ENCODE results near the gene TARS1.

Gene TARS1

GRCh38 chr5:33441241-33442177 lies 744 bp downstream of the TARS1 start:
- peak; percentile 34 for DNase-seq

DNA sequence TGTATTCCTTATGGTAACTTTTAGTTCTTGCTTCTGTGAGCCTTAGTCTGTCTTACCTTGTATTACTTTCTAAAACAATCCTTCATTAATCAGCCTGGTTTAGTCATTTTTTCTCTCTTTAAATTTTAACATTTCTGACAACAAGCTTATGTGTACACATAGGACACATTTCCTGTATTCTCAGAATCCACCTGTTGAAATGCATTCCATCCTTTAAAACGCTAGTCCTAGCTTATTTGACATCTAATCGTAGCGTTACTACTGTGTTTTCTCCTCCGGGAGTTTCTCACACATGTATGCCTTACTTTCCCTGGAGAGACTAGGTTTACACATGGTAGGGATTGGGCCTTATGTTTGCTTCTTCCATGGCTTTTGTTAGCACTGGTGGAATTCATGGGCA lies 3.8 kb downstream of the TARS1 start:
- DNase-seq = no peak

- no peak for DNase-seq
Observed at GRCh38 chr5:33445798-33446197, 5.0 kb downstream of the TARS1 start.

DNA sequence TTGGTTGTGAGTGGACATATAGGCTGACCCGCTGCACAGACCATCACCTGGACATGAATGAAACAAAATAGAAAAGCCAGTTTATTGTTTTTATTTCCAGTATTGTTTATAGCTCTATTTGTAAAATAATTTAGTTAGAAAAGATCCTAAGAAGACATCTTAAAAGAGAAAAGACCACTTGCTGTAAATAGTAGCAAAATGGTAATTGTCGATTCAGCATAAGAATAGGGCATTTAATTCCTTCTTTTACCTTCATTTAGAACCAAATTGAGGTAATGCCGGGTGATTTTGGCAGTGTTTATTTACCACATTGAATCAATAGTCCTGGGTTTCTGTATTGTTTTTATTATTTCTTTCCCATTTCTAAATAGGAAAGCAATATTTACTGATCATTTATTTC lies 7.4 kb downstream of the TARS1 start:
- no peak for DNase-seq

GRCh38 chr5:33457126-33457525 lies 16.4 kb downstream of the TARS1 start:
- DNase-seq = no peak

DNA sequence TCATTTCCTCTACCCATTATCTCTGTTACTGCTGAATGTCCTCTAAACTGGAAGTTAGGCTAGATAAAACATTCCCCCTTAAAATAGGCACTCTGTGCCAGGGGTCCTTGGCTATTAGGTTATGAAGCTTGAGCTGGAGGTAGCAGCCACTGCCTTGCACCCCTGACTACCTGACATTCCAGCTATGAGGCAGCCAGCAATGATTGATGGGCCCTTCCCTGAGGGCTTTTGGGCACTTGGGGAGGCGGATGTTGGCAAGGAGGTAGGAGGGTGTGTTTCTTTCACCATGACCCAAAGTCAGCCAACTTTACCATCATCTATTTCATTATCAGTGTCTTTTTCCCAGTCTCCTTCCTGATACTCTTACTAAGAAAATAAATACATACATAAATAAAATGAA lies 17.1 kb downstream of the TARS1 start:
- DNase-seq = no peak

GRCh38 chr5:33460210-33460609 lies 19.4 kb downstream of the TARS1 start:
- no peak for DNase-seq

- DNase-seq = no peak
Observed at GRCh38 chr5:33462456-33462855, 21.7 kb downstream of the TARS1 start.

DNA sequence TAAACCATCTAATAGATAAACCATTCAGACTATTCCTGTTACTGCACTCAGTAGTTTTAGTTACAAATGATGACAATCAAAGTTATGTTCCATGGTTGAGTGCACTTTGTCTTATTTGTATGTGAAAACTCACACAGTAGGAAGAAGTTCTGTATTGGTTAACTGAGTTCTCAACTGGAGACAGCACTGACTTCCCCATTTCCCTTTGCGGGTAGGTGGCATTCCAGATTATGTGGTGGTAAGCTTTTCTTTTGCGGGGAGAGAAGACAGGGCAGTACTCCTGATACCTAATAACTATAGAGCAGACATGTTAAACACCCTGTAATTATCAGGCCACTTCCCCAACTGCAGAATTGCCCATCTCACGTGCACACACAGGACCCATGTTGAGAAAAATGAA lies 24.4 kb downstream of the TARS1 start:
- DNase-seq = no peak

DNA sequence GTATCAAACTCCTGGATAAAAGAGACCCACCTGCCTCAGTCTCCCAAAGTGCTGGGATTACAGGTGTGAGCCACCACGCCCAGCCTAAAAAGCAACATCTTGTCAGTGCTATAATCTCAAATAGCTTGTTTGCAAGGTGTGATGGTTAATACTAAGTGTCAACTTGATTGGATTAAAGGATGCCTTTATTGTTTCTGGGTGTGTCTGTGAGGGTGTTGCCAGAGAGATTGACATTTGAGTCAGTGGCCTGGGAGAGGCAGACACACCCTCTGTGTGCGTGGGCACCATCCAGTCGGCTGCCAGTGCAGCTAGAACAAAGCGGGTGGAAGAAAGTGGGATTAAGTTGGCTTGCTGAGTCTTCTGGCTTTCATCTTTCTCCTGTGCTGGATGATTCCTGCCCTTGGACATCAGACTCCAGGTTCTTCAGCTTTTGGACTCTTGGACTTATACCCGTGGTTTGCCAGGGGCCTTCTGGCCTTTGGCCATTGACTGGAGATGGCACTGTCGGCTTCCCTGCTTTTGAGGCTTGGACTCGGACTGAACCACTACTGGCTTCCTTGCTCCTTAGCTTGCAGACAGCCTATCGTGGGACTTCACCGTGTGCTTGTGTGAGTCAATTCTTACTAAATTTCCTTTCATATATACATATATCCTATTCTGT lies 28.1 kb downstream of the TARS1 start:
- no peak for DNase-seq

DNA sequence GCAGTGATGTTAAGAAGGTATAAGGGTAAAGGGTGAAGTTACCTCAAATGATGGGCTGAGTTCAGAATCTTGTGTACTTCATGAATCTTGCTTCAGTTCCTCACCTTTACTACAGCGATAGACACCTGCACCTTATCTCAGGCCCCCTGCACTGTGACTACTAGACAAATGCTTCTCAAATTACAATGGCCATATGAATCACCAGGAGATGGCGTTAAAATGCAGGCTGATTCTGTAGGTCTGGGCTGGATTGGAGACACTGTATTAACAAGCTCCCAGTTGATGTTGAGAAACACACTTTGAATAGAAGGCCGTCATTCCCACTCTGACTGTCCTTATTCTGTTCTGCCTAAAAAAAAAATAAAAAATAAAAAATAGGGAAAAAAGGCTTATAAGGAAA lies 29.8 kb downstream of the TARS1 start:
- no peak for DNase-seq

GRCh38 chr5:33472805-33473409 lies 32.1 kb downstream of the TARS1 start:
- DNase-seq = no peak

DNA sequence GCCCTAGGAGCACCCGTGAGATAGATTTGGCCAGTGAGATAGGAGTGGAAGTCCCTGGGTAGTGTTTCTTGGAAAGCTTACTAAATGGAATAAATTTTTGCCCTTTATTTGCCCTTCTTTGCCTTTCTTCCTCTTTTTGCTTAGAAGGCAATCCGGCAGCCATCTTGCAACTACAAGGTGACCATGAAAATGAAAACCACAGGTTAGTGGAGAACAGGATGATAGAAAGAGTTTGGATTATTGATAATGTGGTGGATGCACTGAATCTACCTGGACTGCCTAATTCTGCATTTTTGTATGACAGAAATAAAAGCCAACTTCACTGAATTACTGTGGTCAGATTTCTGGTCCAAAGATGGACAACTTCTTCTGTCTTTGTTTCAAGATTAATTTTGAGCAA lies 33.2 kb downstream of the TARS1 start:
- DNase-seq = no peak

DNA sequence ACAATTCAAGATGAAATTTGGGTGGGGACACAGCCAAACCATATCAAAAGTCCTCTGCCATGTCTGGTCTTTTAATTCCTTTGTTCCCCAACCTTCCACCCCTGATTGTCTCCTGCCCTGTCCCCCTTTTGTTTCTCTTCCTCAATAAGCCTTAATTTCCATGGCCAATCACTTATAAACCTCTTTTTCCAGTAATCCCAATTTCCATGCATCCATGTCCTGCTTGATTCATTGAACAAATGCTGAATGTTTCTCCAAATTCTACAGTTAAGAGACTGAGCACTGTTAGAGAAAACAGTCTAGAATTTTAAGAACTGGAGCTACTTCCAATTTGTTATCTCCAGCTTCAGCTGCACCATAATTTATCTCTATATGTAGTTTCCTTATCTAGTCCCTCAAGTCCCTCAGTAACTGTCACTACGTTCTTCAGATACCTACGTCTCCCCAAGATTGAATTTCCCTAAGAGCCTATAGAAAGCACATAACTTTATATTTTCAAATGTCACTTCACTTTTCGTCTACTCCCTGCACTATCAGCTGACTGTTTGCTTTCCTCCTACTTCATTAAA lies 34.2 kb downstream of the TARS1 start:
- no peak for DNase-seq

- no peak for DNase-seq
Observed at GRCh38 chr5:33475706-33476105, 34.9 kb downstream of the TARS1 start.

- no peak for DNase-seq
Observed at GRCh38 chr5:33476992-33477391, 36.2 kb downstream of the TARS1 start.

DNA sequence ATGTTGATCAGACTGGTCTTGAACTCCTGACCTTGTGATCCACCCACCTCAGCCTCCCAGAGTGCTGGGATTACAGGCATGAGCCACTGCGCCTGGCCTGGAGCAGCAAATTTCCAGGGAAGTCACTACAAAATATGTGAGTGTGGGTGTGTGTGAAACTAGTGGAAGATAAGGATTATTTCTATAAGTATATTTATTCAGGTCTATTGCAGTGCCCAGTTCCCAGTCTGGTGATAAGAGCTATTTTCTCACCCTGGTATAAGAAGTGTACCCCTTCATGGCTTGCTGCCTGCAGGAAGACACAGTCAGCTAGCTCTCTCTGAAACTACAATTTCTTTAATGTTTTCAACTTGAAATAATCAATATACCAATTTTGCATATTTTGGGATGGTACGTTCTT lies 37.1 kb downstream of the TARS1 start:
- DNase-seq = no peak

- DNase-seq = no peak
Observed at GRCh38 chr5:33479311-33479710, 38.5 kb downstream of the TARS1 start.

GRCh38 chr5:33480876-33481275 lies 40.1 kb downstream of the TARS1 start:
- no peak for DNase-seq

- no peak for DNase-seq
Observed at GRCh38 chr5:33482335-33482734, 41.6 kb downstream of the TARS1 start.

- no peak for DNase-seq
Observed at GRCh38 chr5:33487236-33487635, 46.5 kb downstream of the TARS1 start.

DNA sequence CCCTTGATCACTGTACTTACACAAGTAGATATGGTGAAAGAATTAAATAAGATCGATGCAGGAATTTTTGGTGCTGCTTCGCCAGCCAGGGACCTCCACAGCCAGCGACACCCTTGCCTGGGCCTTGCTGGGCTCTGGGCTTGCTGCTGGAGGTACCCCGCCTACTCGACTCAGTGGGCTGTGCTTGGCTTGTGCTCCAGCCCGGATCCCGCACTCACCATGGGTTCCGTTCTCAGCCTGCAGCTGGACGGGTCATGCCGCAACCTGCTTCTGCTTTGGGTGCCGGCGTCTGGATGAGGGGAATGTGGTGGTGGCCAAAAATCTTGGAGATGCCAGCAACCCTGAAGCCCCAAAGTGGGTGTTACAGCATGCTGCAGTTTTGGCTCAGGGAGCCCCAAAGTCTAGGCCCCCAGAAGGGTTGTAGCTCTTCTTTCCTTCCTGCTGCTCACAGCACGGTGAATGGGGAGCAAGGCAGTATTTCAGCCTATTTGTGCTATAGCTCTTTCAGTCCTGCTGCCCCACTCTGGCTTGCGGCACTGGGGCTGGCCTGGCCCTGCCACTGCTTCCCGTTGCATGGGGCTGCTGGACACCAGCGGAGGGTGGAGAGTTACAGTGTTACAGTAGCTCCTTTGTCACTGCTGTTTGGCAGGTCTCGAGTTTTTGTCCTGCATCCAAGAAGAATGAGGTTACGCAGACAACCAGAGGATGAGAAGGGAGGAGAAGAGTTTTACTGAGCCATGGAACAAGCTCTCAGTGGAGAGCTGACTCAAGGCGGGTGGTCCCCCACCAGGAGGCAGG lies 48.0 kb downstream of the TARS1 start:
- DNase-seq = no peak
